ENCODE data around the gene SLC10A3. TPM values are rescaled to one million over a fixed set of nuclear protein-coding genes. Genes with fewer than 3 reads are reported as not detected.

The SLC10A3 gene
- total and polyA plus RNA-seq, 2 donors (not counting 3 experiments of a cell fraction or from before 2014, with no cell fraction given): 21.9 to 22.6 TPM

- POLR2A ChIA-PET: interaction anchor here (0.9 to 1.7 kb wide), 2 partner anchors 10 to 27 kb away, joined by 3 to 6 read pairs; no protein-coding TSS in a partner anchor
- Histone ChIP-seq H3K27ac (ENCODE audit: insufficient read depth, low read depth, low read length) (peak overlapping the region; percentile 62), H3K4me2 (ENCODE audit: insufficient read depth, low read length) (peak overlapping the region; percentile 33), H3K36me3 (ENCODE audit: control insufficient read depth in 2 of 2, extremely low read depth in 1 of 2, insufficient read depth in 2 of 2, low read length in 2 of 2) (no peaks in the 10 kb centered on the region), H3K9me1 (replicated peaks; ENCODE audit: control insufficient read depth, extremely low read depth, insufficient read depth, low read length) (no peaks in the 10 kb centered on the region), H3K27me3 (ENCODE audit: control insufficient read depth in 2 of 2, insufficient read depth in 2 of 2, low read length in 2 of 2) (no peaks in the 10 kb centered on the region), H3K4me3 (replicated peaks in 1 of 3; ENCODE audit: insufficient read depth in 1 of 3, low read depth in 1 of 3, low read length in 3 of 3) (peak overlapping the region in 2 of 3 experiments; percentile 15 to 16), H3K4me1 (ENCODE audit: control insufficient read depth, extremely low read depth, insufficient read depth, low read length) (peaks cover 12% of the 10 kb centered on the region), H3K79me2 (ENCODE audit: control insufficient read depth, insufficient read depth, low read length) (peaks cover 3% of the 10 kb centered on the region), H3K9ac (replicated peaks; ENCODE audit: extremely low read depth, insufficient read depth, low read length) (peak overlapping the region; percentile 30), H3K9me3 (replicated peaks; ENCODE audit: control insufficient read depth, insufficient read depth, low read length) (no peaks in the 10 kb centered on the region), H4K20me1 (replicated peaks; ENCODE audit: control insufficient read depth, extremely low read depth, insufficient read depth, low read length) (no peaks in the 10 kb centered on the region), H2AFZ (ENCODE audit: low read depth, low read length) (peak overlapping the region; percentile 9)
- dilution Hi-C loops (cut with MboI; ENCODE audit: extremely low pct_ligation_motif_present, low sequenced_read_pairs) (no loop called here), intact Hi-C loops (cut with micrococcal nuclease) (loop anchor here (1.0 to 5.0 kb wide), 3 partner anchors 26 to 89 kb away; partner anchors contain the start of genes ATP6AP1, LAGE3 and SLC10A3)
- FAIRE-seq (peak; percentile 83), DNase-seq (ENCODE audit: low read depth, low spot score) (peak; percentile 64)
- BruUV-seq (replicated peaks): TSS peak; percentile 93
- CTCF ChIA-PET: interaction anchor here (1.9 to 2.7 kb wide), 2 partner anchors 11 to 143 kb away, joined by 5 to 15 read pairs; no protein-coding TSS in a partner anchor
- TF ChIP-seq FOS (IDR thresholded peaks at IDR 0.05; ENCODE audit: borderline replicate concordance, insufficient read depth, low read length): no peak
- no peak for TF ChIP-seq MYC (IDR thresholded peaks at IDR 0.05; ENCODE audit: low read depth, low read length)
- no peak for TF ChIP-seq GATA2 (IDR thresholded peaks at IDR 0.05; ENCODE audit: insufficient read depth, insufficient read length, low read depth, low read length)
- TF ChIP-seq JUN (IDR thresholded peaks at IDR 0.05; ENCODE audit: borderline replicate concordance, insufficient read depth, insufficient read length, low read depth): no peak
- TF ChIP-seq, protein P1, sequence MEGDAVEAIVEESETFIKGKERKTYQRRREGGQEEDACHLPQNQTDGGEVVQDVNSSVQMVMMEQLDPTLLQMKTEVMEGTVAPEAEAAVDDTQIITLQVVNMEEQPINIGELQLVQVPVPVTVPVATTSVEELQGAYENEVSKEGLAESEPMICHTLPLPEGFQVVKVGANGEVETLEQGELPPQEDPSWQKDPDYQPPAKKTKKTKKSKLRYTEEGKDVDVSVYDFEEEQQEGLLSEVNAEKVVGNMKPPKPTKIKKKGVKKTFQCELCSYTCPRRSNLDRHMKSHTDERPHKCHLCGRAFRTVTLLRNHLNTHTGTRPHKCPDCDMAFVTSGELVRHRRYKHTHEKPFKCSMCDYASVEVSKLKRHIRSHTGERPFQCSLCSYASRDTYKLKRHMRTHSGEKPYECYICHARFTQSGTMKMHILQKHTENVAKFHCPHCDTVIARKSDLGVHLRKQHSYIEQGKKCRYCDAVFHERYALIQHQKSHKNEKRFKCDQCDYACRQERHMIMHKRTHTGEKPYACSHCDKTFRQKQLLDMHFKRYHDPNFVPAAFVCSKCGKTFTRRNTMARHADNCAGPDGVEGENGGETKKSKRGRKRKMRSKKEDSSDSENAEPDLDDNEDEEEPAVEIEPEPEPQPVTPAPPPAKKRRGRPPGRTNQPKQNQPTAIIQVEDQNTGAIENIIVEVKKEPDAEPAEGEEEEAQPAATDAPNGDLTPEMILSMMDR (IDR thresholded peaks at IDR 0.05; ENCODE audit: extremely low read depth in 1 of 2, insufficient read depth in 1 of 2, low read depth in 1 of 2, low read length in 2 of 2): no peak
- TF ChIP-seq EZH2 (IDR thresholded peaks at IDR 0.05; ENCODE audit: borderline replicate concordance, low read depth, low read length, severe bottlenecking): no peak
- TF ChIP-seq, protein P2, sequence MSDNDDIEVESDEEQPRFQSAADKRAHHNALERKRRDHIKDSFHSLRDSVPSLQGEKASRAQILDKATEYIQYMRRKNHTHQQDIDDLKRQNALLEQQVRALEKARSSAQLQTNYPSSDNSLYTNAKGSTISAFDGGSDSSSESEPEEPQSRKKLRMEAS (IDR thresholded peaks at IDR 0.05; ENCODE audit: insufficient read depth, insufficient read length): no peak
- TF ChIP-seq POLR2A (IDR thresholded peaks at IDR 0.05; ENCODE audit: low read depth, low read length): no peak
- no peak for TF ChIP-seq POLR2AphosphoS5 (IDR thresholded peaks at IDR 0.05; ENCODE audit: insufficient read depth, low read depth, low read length)
Observed at GRCh38 chrX:154516656-154517100, 26.2 kb upstream of the SLC10A3 start.
